Karpas-422 (cell line): ENCODE data around the gene PCSK5. TPM values are rescaled to one million over a fixed set of nuclear protein-coding genes. Genes with fewer than 3 reads are reported as not detected.

Source experiments
- DNase-seq: peaks from one replicate; pipeline ENCODE4 v3.0.0-alpha.2; 2015
- H2AFZ ChIP-seq: fragments of 200-600 bp; sonication (generic); 2 replicates; pipeline ENCODE4 v1.6.1; 2014; ENCODE audit warnings: antibody characterized with exemption, low read length, mixed read lengths
- H3K27ac ChIP-seq: fragments of 200-600 bp; sonication (generic); 2 replicates; pipeline ENCODE4 v1.5.1; 2014; ENCODE audit warnings: mild to moderate bottlenecking, low read length, moderate library complexity
- H3K27me3 ChIP-seq: fragments of 200-600 bp; sonication (generic); 2 replicates; pipeline ENCODE4 v1.6.1; 2014; ENCODE audit warnings: low read length, mixed read lengths
- H3K36me3 ChIP-seq: fragments of 200-600 bp; sonication (generic); 2 replicates; pipeline ENCODE4 v1.6.1; 2014; ENCODE audit warnings: low read length, mixed read lengths; ENCODE audit not compliant: insufficient read depth
- H3K4me1 ChIP-seq: fragments of 200-600 bp; sonication (generic); 2 replicates; pipeline ENCODE4 v1.6.1; 2014; ENCODE audit warnings: mild to moderate bottlenecking, low read length, mixed read lengths
- H3K4me2 ChIP-seq: fragments of 200-600 bp; sonication (generic); 2 replicates; pipeline ENCODE4 v1.6.1; 2014; ENCODE audit warnings: low read length, low read depth, mild to moderate bottlenecking; ENCODE audit not compliant: poor library complexity, severe bottlenecking
- H3K4me3 ChIP-seq: fragments of 200-600 bp; sonication (generic); 2 replicates; pipeline ENCODE4 v1.5.1; 2014; ENCODE audit warnings: mild to moderate bottlenecking, antibody characterized with exemption, low read length, mixed read lengths
- H3K79me2 ChIP-seq: fragments of 200-600 bp; sonication (generic); 2 replicates; pipeline ENCODE4 v1.6.1; 2014; ENCODE audit warnings: mild to moderate bottlenecking, low read length, mixed read lengths
- H3K9ac ChIP-seq: fragments of 200-600 bp; sonication (generic); 2 replicates; pipeline ENCODE4 v1.6.0; 2014; ENCODE audit warnings: low read length
- H3K9me2 ChIP-seq: fragments of 200-600 bp; sonication (generic), shearing (Covaris generic); replicated peaks from 2 replicates; pipeline ENCODE4 v1.6.0; 2014; ENCODE audit warnings: mild to moderate bottlenecking, low read length, moderate library complexity; ENCODE audit not compliant: insufficient read depth
- H3K9me3 ChIP-seq: fragments of 300-700, 200-600 bp; sonication (generic); 2 replicates; pipeline ENCODE4 v1.6.1; 2014; ENCODE audit warnings: low read length, mixed read lengths
- H4K20me1 ChIP-seq: fragments of 200-600 bp; sonication (generic); 2 replicates; pipeline ENCODE4 v1.6.1; 2014; ENCODE audit warnings: mild to moderate bottlenecking, antibody characterized with exemption, low read length, low read depth; ENCODE audit not compliant: insufficient read depth
- total RNA-seq: library from RNA; depleted of rRNA; stranded (reverse); fragments of >200 nt; shearing (Covaris generic); gene quantifications from 2 replicates; pipeline ENCODE4 v1.2.3, GENCODE V29; 2014; ENCODE audit warnings: low replicate concordance

PCSK5 gene
- total RNA-seq, 1 experiment from 2014 or later = not detected

- no peak overlapping the region for H3K27ac ChIP-seq
- H3K27me3 ChIP-seq = no peaks in the 10 kb centered on the region
- no peaks in the 10 kb centered on the region for H4K20me1 ChIP-seq
- no peaks in the 10 kb centered on the region for H3K9me2 ChIP-seq
- no peak overlapping the region for H2AFZ ChIP-seq
- H3K9ac ChIP-seq = no peak overlapping the region
- H3K4me3 ChIP-seq = no peak overlapping the region
- H3K79me2 ChIP-seq = no peaks in the 10 kb centered on the region
- no peak for DNase-seq
- H3K9me3 ChIP-seq = no peaks in the 10 kb centered on the region
- no peaks in the 10 kb centered on the region for H3K36me3 ChIP-seq
- H3K4me2 ChIP-seq = no peak overlapping the region
- no peaks in the 10 kb centered on the region for H3K4me1 ChIP-seq
Measured at GRCh38 chr9:76231001-76231400, 340.5 kb downstream of the PCSK5 start.

DNA sequence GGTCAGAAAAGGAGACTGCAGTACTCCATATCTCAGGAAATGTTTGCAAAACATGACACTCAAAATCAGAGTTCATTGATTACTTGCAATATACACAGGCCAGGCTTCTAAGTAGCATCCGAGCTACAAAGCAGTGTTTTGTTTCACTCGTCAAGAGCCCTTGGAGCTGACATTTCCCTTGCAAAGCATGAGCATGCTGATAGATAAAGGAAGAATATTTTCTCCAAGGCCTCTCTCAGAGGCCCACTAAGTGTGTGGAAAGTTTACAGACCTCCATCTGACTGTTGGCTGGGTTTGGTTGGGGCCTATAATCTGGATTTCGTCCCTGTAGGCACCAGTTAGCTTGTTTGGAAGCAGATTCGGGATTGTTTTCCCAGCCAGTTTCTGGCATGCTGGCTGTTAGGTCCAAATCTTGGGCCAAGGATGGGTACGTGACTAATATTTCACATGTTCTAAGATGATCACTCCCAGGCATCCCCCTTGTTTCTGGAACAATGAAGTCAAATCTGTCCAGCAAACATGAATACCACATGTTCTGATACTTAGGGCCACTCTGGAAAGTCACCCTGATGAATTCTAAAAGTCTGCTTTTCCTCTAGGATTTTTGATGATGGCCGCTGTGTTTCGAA, 342.5 kb downstream of the PCSK5 start:
- Histone ChIP-seq H3K27ac (no peak overlapping the region), H3K79me2 (no peaks in the 10 kb centered on the region), H3K4me2 (no peak overlapping the region), H4K20me1 (no peaks in the 10 kb centered on the region), H3K9me2 (no peaks in the 10 kb centered on the region), H2AFZ (no peak overlapping the region), H3K9me3 (no peaks in the 10 kb centered on the region), H3K4me3 (no peak overlapping the region), H3K36me3 (no peaks in the 10 kb centered on the region), H3K9ac (no peak overlapping the region), H3K4me1 (no peaks in the 10 kb centered on the region), H3K27me3 (no peaks in the 10 kb centered on the region)
- DNase-seq = no peak

- H3K4me3 ChIP-seq = no peak overlapping the region
- H2AFZ ChIP-seq = no peak overlapping the region
- DNase-seq = no peak
- no peaks in the 10 kb centered on the region for H3K79me2 ChIP-seq
- H3K4me1 ChIP-seq = no peaks in the 10 kb centered on the region
- H4K20me1 ChIP-seq = no peaks in the 10 kb centered on the region
- no peaks in the 10 kb centered on the region for H3K27me3 ChIP-seq
- no peaks in the 10 kb centered on the region for H3K9me3 ChIP-seq
- no peak overlapping the region for H3K27ac ChIP-seq
- no peaks in the 10 kb centered on the region for H3K9me2 ChIP-seq
- H3K36me3 ChIP-seq = no peaks in the 10 kb centered on the region
- no peak overlapping the region for H3K9ac ChIP-seq
- H3K4me2 ChIP-seq = no peak overlapping the region
Measured at GRCh38 chr9:76240578-76240977, 350.1 kb downstream of the PCSK5 start.

- Histone ChIP-seq H4K20me1 (no peaks in the 10 kb centered on the region), H3K27me3 (no peaks in the 10 kb centered on the region), H3K4me1 (no peaks in the 10 kb centered on the region), H3K9me2 (no peaks in the 10 kb centered on the region), H2AFZ (no peak overlapping the region), H3K9me3 (no peaks in the 10 kb centered on the region), H3K27ac (no peak overlapping the region), H3K9ac (no peak overlapping the region), H3K79me2 (no peaks in the 10 kb centered on the region), H3K4me3 (no peak overlapping the region), H3K4me2 (no peak overlapping the region), H3K36me3 (no peaks in the 10 kb centered on the region)
- DNase-seq = no peak
Measured at GRCh38 chr9:76245518-76245917, 355.0 kb downstream of the PCSK5 start.

DNA sequence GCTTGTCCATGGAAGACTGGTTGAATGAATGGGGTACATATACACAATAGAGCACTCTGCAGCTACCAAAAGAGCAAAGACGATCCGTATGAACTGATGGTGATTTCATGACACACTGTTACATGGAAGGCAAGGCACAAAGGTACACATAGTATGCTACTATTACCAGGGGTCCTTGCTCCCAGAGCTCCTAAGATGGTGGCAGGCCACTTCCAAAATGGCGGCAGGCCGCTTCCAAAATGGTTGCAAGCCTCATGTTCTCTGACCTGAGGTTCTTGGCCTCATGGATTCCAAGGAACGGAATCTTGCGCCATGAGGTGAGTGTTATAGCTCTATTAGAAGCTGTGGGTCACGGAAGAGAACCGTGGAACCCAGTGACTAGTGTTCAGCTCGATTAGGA, 356.2 kb downstream of the PCSK5 start:
- H3K27ac ChIP-seq = no peak overlapping the region
- H3K9me2 ChIP-seq = no peaks in the 10 kb centered on the region
- no peaks in the 10 kb centered on the region for H3K27me3 ChIP-seq
- no peaks in the 10 kb centered on the region for H3K79me2 ChIP-seq
- no peak overlapping the region for H3K9ac ChIP-seq
- no peak overlapping the region for H2AFZ ChIP-seq
- no peaks in the 10 kb centered on the region for H3K4me1 ChIP-seq
- H3K9me3 ChIP-seq = no peaks in the 10 kb centered on the region
- no peaks in the 10 kb centered on the region for H4K20me1 ChIP-seq
- DNase-seq = no peak
- H3K4me3 ChIP-seq = no peak overlapping the region
- no peaks in the 10 kb centered on the region for H3K36me3 ChIP-seq
- no peak overlapping the region for H3K4me2 ChIP-seq

DNA sequence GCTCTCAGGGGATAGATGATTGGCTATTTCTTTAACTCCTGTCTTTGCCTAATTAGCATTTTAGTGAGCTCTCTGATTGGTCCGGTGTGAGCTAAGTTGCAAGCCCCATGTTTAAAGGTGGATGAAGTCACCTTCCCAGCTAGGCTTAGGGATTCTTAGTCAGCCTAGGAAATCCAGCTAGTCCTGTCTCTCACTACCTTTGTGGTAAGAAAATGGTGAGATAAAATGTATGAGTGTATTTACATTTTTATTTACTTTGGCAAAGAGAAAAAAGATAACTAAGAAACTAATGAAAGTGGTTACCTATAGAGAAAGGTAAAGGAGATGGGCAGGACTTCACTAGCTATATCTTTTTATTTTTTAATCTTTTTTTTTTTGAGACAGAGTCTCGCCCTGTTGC, 357.0 kb downstream of the PCSK5 start:
- Histone ChIP-seq H3K4me1 (no peaks in the 10 kb centered on the region), H3K79me2 (no peaks in the 10 kb centered on the region), H3K9me3 (no peaks in the 10 kb centered on the region), H3K9me2 (no peaks in the 10 kb centered on the region), H3K4me3 (no peak overlapping the region), H3K4me2 (no peak overlapping the region), H3K36me3 (no peaks in the 10 kb centered on the region), H4K20me1 (no peaks in the 10 kb centered on the region), H2AFZ (no peak overlapping the region), H3K27me3 (no peaks in the 10 kb centered on the region), H3K27ac (no peak overlapping the region), H3K9ac (no peak overlapping the region)
- no peak for DNase-seq

GRCh38 chr9:76249309-76249708, 358.8 kb downstream of the PCSK5 start:
- H3K9me2 ChIP-seq = no peaks in the 10 kb centered on the region
- H3K27me3 ChIP-seq = no peaks in the 10 kb centered on the region
- no peak overlapping the region for H3K4me2 ChIP-seq
- no peaks in the 10 kb centered on the region for H4K20me1 ChIP-seq
- no peak overlapping the region for H3K4me3 ChIP-seq
- no peak overlapping the region for H2AFZ ChIP-seq
- H3K79me2 ChIP-seq = no peaks in the 10 kb centered on the region
- H3K9me3 ChIP-seq = no peaks in the 10 kb centered on the region
- H3K9ac ChIP-seq = no peak overlapping the region
- no peak for DNase-seq
- no peaks in the 10 kb centered on the region for H3K36me3 ChIP-seq
- no peaks in the 10 kb centered on the region for H3K4me1 ChIP-seq
- H3K27ac ChIP-seq = no peak overlapping the region

DNA sequence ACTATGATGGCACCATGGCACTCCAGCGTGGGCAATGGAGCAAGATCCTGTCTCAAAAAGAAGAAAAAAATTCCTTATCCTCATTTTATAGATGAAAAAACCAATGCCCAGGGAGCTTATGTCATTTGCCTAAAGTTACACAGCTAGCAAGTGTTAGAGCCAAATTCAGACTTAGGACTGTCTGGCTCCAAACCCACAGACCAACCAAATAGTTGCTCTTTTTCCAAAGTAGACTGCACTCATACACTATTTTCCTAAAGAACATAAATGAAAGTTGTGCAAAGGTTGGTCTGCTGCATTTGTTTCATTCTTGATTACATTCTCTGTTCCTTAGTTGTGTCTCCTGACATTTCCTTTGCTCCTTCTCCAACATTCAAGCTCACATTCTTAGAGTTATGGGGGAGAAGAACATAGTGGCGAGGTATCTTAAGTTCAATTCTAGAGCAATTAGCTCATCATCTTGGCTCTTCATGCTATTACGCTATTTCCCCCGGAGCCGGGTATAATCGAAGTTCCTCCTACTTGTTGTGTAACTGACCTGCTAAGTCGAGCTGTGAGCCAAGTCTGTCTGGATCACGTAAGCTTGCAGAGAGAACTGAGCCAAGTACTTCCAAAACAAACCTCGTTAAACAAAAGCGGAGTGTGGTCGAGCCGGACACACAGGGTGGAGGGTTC, 365.4 kb downstream of the PCSK5 start:
- Histone ChIP-seq H3K27me3 (no peaks in the 10 kb centered on the region), H3K27ac (no peak overlapping the region), H4K20me1 (no peaks in the 10 kb centered on the region), H3K4me3 (no peak overlapping the region), H3K9me2 (no peaks in the 10 kb centered on the region), H3K79me2 (no peaks in the 10 kb centered on the region), H3K9ac (no peak overlapping the region), H2AFZ (no peak overlapping the region), H3K4me2 (no peak overlapping the region), H3K4me1 (no peaks in the 10 kb centered on the region), H3K9me3 (no peaks in the 10 kb centered on the region), H3K36me3 (no peaks in the 10 kb centered on the region)
- DNase-seq = no peak
